CD4-positive, CD25-positive, alpha-beta regulatory T cell (primary cell): ENCODE measurements around the gene TBC1D9B. TPM values are rescaled to one million over a fixed set of nuclear protein-coding genes. Genes with fewer than 3 reads are reported as not detected.

ENCODE experiments used
- ATAC-seq, 2 donors: fragments of 150-1000 bp; cut with Tn5 transposase; one replicate each; pipeline ENCODE4 v1.10.0; 2021; ENCODE audit warnings: low read depth in 2 of 2, moderate number of reproducible peaks in 2 of 2, moderate library complexity in 1 of 2
- DNase-seq, 3 donors: peaks; one replicate each; pipeline versions ENCODE4 v3.0.0 to v3.0.0-alpha.2; 2012 to 2022; ENCODE audit warnings: mixed read lengths in 1 of 3
- H3K27ac ChIP-seq: one replicate; pipeline ENCODE4 v1.7.0; 2013; ENCODE audit warnings: mild to moderate bottlenecking, low read length; ENCODE audit not compliant: insufficient read depth, poor library complexity, severe bottlenecking
- H3K27me3 ChIP-seq: one replicate; pipeline ENCODE4 v1.7.0; 2013; ENCODE audit warnings: low read length; ENCODE audit not compliant: control insufficient read depth, insufficient read depth
- H3K36me3 ChIP-seq: one replicate; pipeline ENCODE4 v1.7.0; 2013; ENCODE audit warnings: mild to moderate bottlenecking, low read length, moderate library complexity; ENCODE audit not compliant: control insufficient read depth, insufficient read depth
- H3K4me1 ChIP-seq: 2 replicates; pipeline ENCODE4 v1.7.0; 2013; ENCODE audit warnings: mild to moderate bottlenecking, low read length; ENCODE audit not compliant: insufficient read depth, control insufficient read depth, poor library complexity, severe bottlenecking
- H3K4me3 ChIP-seq: one replicate; pipeline ENCODE4 v1.7.0; 2013; ENCODE audit warnings: low read depth, mild to moderate bottlenecking, low read length, moderate library complexity
- H3K9me3 ChIP-seq, 2 experiments: 1 replicate in 1 of 2; 2 replicates in 1 of 2; pipeline ENCODE4 v1.7.0; 2013; ENCODE audit warnings: low read length in 2 of 2, mild to moderate bottlenecking in 1 of 2, moderate library complexity in 1 of 2; ENCODE audit not compliant: control insufficient read depth in 2 of 2
- H3K27ac Mint-ChIP-seq, 3 donors: one replicate each; pipeline ENCODE4 v1.8.0; 2020 to 2022; ENCODE audit warnings: mild to moderate bottlenecking in 3 of 3, mixed read lengths in 3 of 3, moderate library complexity in 2 of 3
- H3K27me3 Mint-ChIP-seq: one replicate; pipeline ENCODE4 v1.8.0; 2022; ENCODE audit warnings: mild to moderate bottlenecking, mixed read lengths
- H3K36me3 Mint-ChIP-seq: one replicate; pipeline ENCODE4 v1.8.0; 2020; ENCODE audit warnings: mixed read lengths
- H3K4me1 Mint-ChIP-seq, 4 donors: one replicate each; pipeline ENCODE4 v1.8.0; 2020 to 2022; ENCODE audit warnings: mixed read lengths in 4 of 4, mild to moderate bottlenecking in 1 of 4
- H3K4me3 Mint-ChIP-seq, 4 donors: one replicate each; pipeline ENCODE4 v1.8.0; 2020 to 2022; ENCODE audit warnings: mild to moderate bottlenecking in 4 of 4, mixed read lengths in 4 of 4, moderate library complexity in 3 of 4
- H3K9me3 Mint-ChIP-seq, 7 donors: one replicate each; pipeline ENCODE4 v1.8.0; 2020 to 2022; ENCODE audit warnings: mixed read lengths in 7 of 7, mild to moderate bottlenecking in 3 of 7, moderate library complexity in 2 of 7
- polyA plus RNA-seq, 4 donors: library from polyadenylated mRNA; unstranded; fragments of 300-500 nt; fragmentation: Illumina TruSeq; gene quantifications; one replicate each; pipeline ENCODE4 v1.2.3, GENCODE V29; 2021
- total RNA-seq: library from RNA; stranded (reverse); gene quantifications from one replicate; pipeline ENCODE4 v1.2.3, GENCODE V29; 2022

TBC1D9B gene
- total and polyA plus RNA-seq, 5 donors from 2014 or later, result 11.3 to 53.1 (median 15.9) TPM

- H3K27ac Mint-ChIP-seq, result peak overlapping the region in 2 of 3 donors; percentile 17 to 68
- H3K4me1 Mint-ChIP-seq, result peaks cover 5 to 25% (median 19%) of the 10 kb centered on the region in 4 donors
- Histone ChIP-seq H3K9me3 (no peaks in the 10 kb centered on the region), H3K36me3 (peaks cover 65% of the 10 kb centered on the region), H3K4me3 (no peak overlapping the region), H3K27ac (no peak overlapping the region), H3K4me1 (peaks cover under 1% of the 10 kb centered on the region), H3K27me3 (no peaks in the 10 kb centered on the region)
- ATAC-seq, result no peak
- peaks cover 0 to 2% (median 0%) of the 10 kb centered on the region in 7 donors for H3K9me3 Mint-ChIP-seq
- no peaks in the 10 kb centered on the region for H3K27me3 Mint-ChIP-seq
- no peak for DNase-seq
- peak overlapping the region in 1 of 4 donors; percentile 10 for H3K4me3 Mint-ChIP-seq
- H3K36me3 Mint-ChIP-seq, result peaks cover 59% of the 10 kb centered on the region
These were observed 76.8 kb downstream of the TBC1D9B start for GRCh38 chr5:179830818-179831468.

- peaks cover 75% of the 10 kb centered on the region for H3K36me3 ChIP-seq
- H3K9me3 ChIP-seq, result no peaks in the 10 kb centered on the region
- Mint-ChIP-seq H3K4me3 (peak overlapping the region in 1 of 4 donors; percentile 27), H3K27ac (peak overlapping the region; percentile 25 to 68 (median 43)), H3K27me3 (no peaks in the 10 kb centered on the region), H3K4me1 (peaks cover 5 to 29% (median 21%) of the 10 kb centered on the region in 4 donors), H3K9me3 (peaks cover 0 to 2% (median 0%) of the 10 kb centered on the region in 7 donors), H3K36me3 (peaks cover 58% of the 10 kb centered on the region)
- ATAC-seq (no peak), DNase-seq (no peak)
- no peak overlapping the region for H3K4me3 ChIP-seq
- H3K27ac ChIP-seq, result no peak overlapping the region
- no peaks in the 10 kb centered on the region for H3K27me3 ChIP-seq
- no peaks in the 10 kb centered on the region for H3K4me1 ChIP-seq
These were observed 77.8 kb downstream of the TBC1D9B start for GRCh38 chr5:179829732-179830435.

- H3K27me3 Mint-ChIP-seq, result no peaks in the 10 kb centered on the region
- H3K36me3 Mint-ChIP-seq, result peaks cover 62% of the 10 kb centered on the region
- H3K9me3 Mint-ChIP-seq, result peaks cover 0 to 2% (median 0%) of the 10 kb centered on the region in 7 donors
- H3K4me1 Mint-ChIP-seq, result peaks cover 5 to 38% (median 23%) of the 10 kb centered on the region in 4 donors
- Histone ChIP-seq H3K36me3 (peaks cover 82% of the 10 kb centered on the region), H3K27ac (no peak overlapping the region), H3K4me1 (no peaks in the 10 kb centered on the region), H3K9me3 (no peaks in the 10 kb centered on the region), H3K4me3 (no peak overlapping the region), H3K27me3 (no peaks in the 10 kb centered on the region)
- peak overlapping the region; percentile 65 to 97 (median 68) for H3K27ac Mint-ChIP-seq
- DNase-seq (no peak), ATAC-seq (no peak)
- H3K4me3 Mint-ChIP-seq, result no peak overlapping the region
These were observed 78.8 kb downstream of the TBC1D9B start for GRCh38 chr5:179828756-179829421.

- Histone ChIP-seq H3K27me3 (no peaks in the 10 kb centered on the region), H3K4me1 (peaks cover 5% of the 10 kb centered on the region), H3K9me3 (no peaks in the 10 kb centered on the region), H3K27ac (peak overlapping the region; percentile 8), H3K36me3 (peaks cover 81% of the 10 kb centered on the region), H3K4me3 (no peak overlapping the region)
- Mint-ChIP-seq H3K27ac (peak overlapping the region in 1 of 3 donors; percentile 71), H3K4me1 (peaks cover 5 to 44% (median 22%) of the 10 kb centered on the region in 4 donors), H3K9me3 (peaks cover 0 to 2% (median 0%) of the 10 kb centered on the region in 7 donors), H3K4me3 (no peak overlapping the region), H3K36me3 (peaks cover 57% of the 10 kb centered on the region), H3K27me3 (no peaks in the 10 kb centered on the region)
- no peak for DNase-seq
- peak; percentile 38 to 51 for ATAC-seq
These were observed 80.0 kb downstream of the TBC1D9B start for GRCh38 chr5:179827680-179828079.

- Histone ChIP-seq H3K4me3 (no peak overlapping the region), H3K27ac (no peak overlapping the region), H3K27me3 (no peaks in the 10 kb centered on the region), H3K36me3 (peaks cover 68% of the 10 kb centered on the region), H3K4me1 (peaks cover 16% of the 10 kb centered on the region), H3K9me3 (no peaks in the 10 kb centered on the region)
- no peak for ATAC-seq
- H3K4me1 Mint-ChIP-seq, result peaks cover 9 to 50% (median 30%) of the 10 kb centered on the region in 4 donors
- H3K4me3 Mint-ChIP-seq, result peak overlapping the region in 1 of 4 donors; percentile 54
- peaks cover 10% of the 10 kb centered on the region for H3K27me3 Mint-ChIP-seq
- H3K27ac Mint-ChIP-seq, result no peak overlapping the region
- H3K9me3 Mint-ChIP-seq, result peaks cover 0 to 2% (median 0%) of the 10 kb centered on the region in 7 donors
- peaks cover 44% of the 10 kb centered on the region for H3K36me3 Mint-ChIP-seq
- no peak for DNase-seq
These were observed 82.0 kb downstream of the TBC1D9B start for GRCh38 chr5:179825655-179826182.

- H3K27ac Mint-ChIP-seq, result no peak overlapping the region
- H3K27ac ChIP-seq, result no peak overlapping the region
- H3K9me3 Mint-ChIP-seq, result peaks cover 0 to 3% (median 0%) of the 10 kb centered on the region in 7 donors
- peaks cover 60% of the 10 kb centered on the region for H3K36me3 ChIP-seq
- peak overlapping the region in 3 of 4 donors; percentile 17 to 25 (median 19) for H3K4me3 Mint-ChIP-seq
- peaks cover 10% of the 10 kb centered on the region for H3K27me3 Mint-ChIP-seq
- ATAC-seq, result no peak
- H3K4me3 ChIP-seq, result no peak overlapping the region
- peaks cover 25% of the 10 kb centered on the region for H3K4me1 ChIP-seq
- peaks cover 8 to 55% (median 32%) of the 10 kb centered on the region in 4 donors for H3K4me1 Mint-ChIP-seq
- peaks cover 36% of the 10 kb centered on the region for H3K36me3 Mint-ChIP-seq
- DNase-seq, result no peak
- H3K27me3 ChIP-seq, result no peaks in the 10 kb centered on the region
- no peaks in the 10 kb centered on the region for H3K9me3 ChIP-seq
These were observed 83.0 kb downstream of the TBC1D9B start for GRCh38 chr5:179824745-179825112.

GRCh38 chr5:179823937-179824744, 83.6 kb downstream of the TBC1D9B start:
- Histone ChIP-seq H3K27me3 (no peaks in the 10 kb centered on the region), H3K36me3 (peaks cover 54% of the 10 kb centered on the region), H3K4me3 (no peak overlapping the region), H3K27ac (peak overlapping the region; percentile 35), H3K4me1 (peaks cover 31% of the 10 kb centered on the region), H3K9me3 (no peaks in the 10 kb centered on the region)
- Mint-ChIP-seq H3K36me3 (peaks cover 30% of the 10 kb centered on the region), H3K4me1 (peaks cover 8 to 58% (median 30%) of the 10 kb centered on the region in 4 donors), H3K9me3 (peaks cover 0 to 3% (median 0%) of the 10 kb centered on the region in 7 donors), H3K4me3 (peak overlapping the region in 3 of 4 donors; percentile 17 to 25 (median 19)), H3K27ac (peak overlapping the region in 1 of 3 donors; percentile 46), H3K27me3 (peaks cover 10% of the 10 kb centered on the region)
- ATAC-seq (no peak), DNase-seq (peak in 1 of 3 donors; percentile 1)
